Muscle of leg (tissue), 11 donors: ENCODE data around the gene AHDC1. TPM values are rescaled to one million over a fixed set of nuclear protein-coding genes. Genes with fewer than 3 reads are reported as not detected.

ENCODE experiments used
- DNase-seq: peaks from one replicate; pipeline ENCODE4 v3.0.0; 2013
- H3K27ac ChIP-seq: one replicate; pipeline ENCODE4 v1.5.1; 2013; ENCODE audit warnings: mild to moderate bottlenecking, low read length, control low read depth
- H3K27me3 ChIP-seq: one replicate; pipeline ENCODE4 v1.6.1; 2013; ENCODE audit warnings: low read length; ENCODE audit not compliant: control insufficient read depth, insufficient read depth
- H3K36me3 ChIP-seq: one replicate; pipeline ENCODE4 v1.6.1; 2013; ENCODE audit warnings: low read length; ENCODE audit not compliant: control insufficient read depth, insufficient read depth
- H3K4me1 ChIP-seq: one replicate; pipeline ENCODE4 v1.6.1; 2013; ENCODE audit warnings: low read length; ENCODE audit not compliant: control insufficient read depth, insufficient read depth
- H3K4me3 ChIP-seq: one replicate; pipeline ENCODE4 v1.5.1; 2013; ENCODE audit warnings: low read length, control low read depth
- H3K9me3 ChIP-seq: replicated peaks from 2 replicates; pipeline ENCODE4 v1.6.1; 2013; ENCODE audit warnings: low read depth, low read length; ENCODE audit not compliant: control insufficient read depth
- WGBS: methylation state at CpG from one replicate; pipeline ENCODE4 v1.1.5; 2013; ENCODE audit warnings: missing lambda C conversion rate; ENCODE audit not compliant: insufficient coverage; 5-methylcytosine and 5-hydroxymethylcytosine counted together
- polyA plus RNA-seq, 8 donors: library from polyadenylated mRNA; unstranded; fragments of 120-200 nt; gene quantifications; one replicate each; pipeline versions ENCODE4 v1.2.1 to v1.2.3, GENCODE V29; 2013; ENCODE audit warnings: inconsistent platforms in 1 of 8, low replicate concordance in 1 of 8; ENCODE audit not compliant: insufficient read length in 8 of 8, insufficient read depth in 1 of 8
- total RNA-seq: library from RNA; stranded (reverse); fragments of 120-200 nt; gene quantifications from one replicate; pipeline ENCODE4 v1.2.4, GENCODE V29; 2013

AHDC1 gene
- total and polyA plus RNA-seq, 9 donors = 24.0 to 97.6 (median 86.5) TPM

DNA sequence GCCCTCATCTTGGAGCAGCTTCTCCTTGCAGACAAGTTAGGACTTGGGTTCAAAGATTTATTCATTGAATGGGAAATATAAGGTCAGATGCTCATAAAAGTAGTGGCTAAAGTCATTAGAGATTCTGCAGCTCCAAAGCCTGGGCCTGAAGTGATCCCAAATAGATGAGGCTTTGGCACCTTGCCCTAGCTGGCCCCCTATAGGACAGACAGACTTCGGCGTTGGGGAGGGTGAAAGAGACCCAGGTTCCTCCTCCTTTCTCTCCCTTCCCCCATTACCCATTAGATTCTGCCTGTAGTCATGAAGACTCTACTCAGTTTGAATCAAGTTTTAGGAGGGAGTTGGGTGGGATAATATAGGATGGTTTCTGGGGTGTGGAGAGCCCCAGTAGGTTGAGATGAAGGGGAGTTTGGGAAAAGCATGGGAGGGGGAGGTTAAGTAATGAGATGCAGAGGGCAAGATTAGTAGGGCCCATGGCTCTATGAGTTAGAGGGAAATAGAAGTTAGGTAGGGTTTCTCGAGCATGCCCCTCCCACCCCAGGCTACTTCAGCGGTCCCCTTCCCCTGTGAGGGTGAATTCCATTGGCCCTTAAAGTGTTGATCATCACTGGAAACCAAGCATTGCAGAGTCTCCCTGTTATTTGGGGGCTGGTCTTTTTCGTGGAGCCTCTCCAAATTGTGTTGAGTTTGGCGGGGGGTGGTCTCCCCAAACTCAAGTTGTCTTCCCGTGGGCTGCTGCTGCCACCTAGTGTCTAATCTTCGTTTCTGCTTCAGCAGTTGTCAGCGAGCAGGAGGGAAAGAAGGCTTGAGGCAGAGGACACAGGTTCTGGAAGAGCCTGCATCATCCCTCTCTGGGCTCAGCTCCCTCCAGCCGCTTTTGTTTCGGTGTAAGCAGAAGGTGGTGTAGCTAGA lies 2.1 kb upstream of the AHDC1 start:
- peaks cover 4% of the 10 kb centered on the region for H3K36me3 ChIP-seq
- peak; percentile 83 for DNase-seq
- peaks cover 48% of the 10 kb centered on the region for H3K4me1 ChIP-seq
- H3K9me3 ChIP-seq = no peaks in the 10 kb centered on the region
- H3K27me3 ChIP-seq = no peaks in the 10 kb centered on the region
- H3K4me3 ChIP-seq = no peak overlapping the region
- H3K27ac ChIP-seq = peak overlapping the region; percentile 32
- 0% methylated on average over 5 of the region's 11 CpGs for WGBS

DNA sequence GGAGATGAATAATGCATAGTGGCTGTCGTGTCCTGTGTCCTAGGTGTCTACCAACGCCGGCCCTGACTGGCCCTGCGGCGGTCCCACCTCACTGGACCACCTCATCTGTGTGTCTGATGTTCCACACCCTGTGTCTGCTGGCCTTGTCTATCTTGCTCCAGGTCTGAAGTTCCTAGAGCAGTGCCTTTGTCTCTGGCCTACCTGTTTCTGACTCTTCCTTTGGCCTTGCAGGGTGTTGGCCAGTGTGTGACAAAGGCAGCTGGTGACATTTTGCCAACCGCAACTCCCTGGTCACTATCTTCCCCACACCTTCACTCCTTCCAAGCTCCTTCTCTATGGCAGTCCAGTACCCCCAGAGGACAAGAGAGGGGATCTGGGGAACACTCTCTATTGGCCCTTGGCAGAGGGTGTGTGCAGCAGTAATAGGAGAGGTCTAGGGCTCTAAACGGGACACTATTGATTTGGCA lies 1.4 kb upstream of the AHDC1 start:
- H3K27ac ChIP-seq = no peak overlapping the region
- DNase-seq = no peak
- H3K27me3 ChIP-seq = no peaks in the 10 kb centered on the region
- peaks cover 4% of the 10 kb centered on the region for H3K36me3 ChIP-seq
- H3K4me3 ChIP-seq = no peak overlapping the region
- H3K4me1 ChIP-seq = peaks cover 56% of the 10 kb centered on the region
- H3K9me3 ChIP-seq = no peaks in the 10 kb centered on the region
- 80% methylated on average over 6 of the region's 7 CpGs for WGBS

- Histone ChIP-seq H3K27ac (no peak overlapping the region), H3K36me3 (peaks cover 4% of the 10 kb centered on the region), H3K4me3 (peak overlapping the region; percentile 96), H3K27me3 (no peaks in the 10 kb centered on the region), H3K9me3 (no peaks in the 10 kb centered on the region), H3K4me1 (peaks cover 62% of the 10 kb centered on the region)
- no peak for DNase-seq
- WGBS = 8% methylated on average over 8 of the region's 21 CpGs
Measured at GRCh38 chr1:27604579-27605299, 795 bp upstream of the AHDC1 start.

DNA sequence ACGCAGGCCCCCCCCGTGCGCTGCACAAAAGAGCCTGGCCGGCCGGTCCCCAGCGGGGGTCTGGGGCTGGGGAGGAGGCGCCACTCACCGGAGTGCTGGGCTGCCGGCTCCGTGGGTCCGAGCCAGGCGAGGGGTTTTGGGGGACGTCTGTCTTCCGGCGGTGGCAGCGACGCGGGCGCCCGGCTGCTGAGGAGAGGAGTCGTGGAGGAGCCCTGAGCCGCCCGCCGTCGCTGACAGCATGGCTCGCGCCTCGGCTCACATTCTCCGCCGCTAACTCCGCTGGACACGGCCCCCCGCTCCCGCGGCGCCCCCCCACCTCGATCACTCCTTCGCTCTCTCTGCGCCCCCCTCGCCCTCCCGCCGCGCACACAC lies 649 bp downstream of the AHDC1 start:
- Histone ChIP-seq H3K4me3 (peak overlapping the region; percentile 96), H3K27me3 (no peaks in the 10 kb centered on the region), H3K9me3 (no peaks in the 10 kb centered on the region), H3K27ac (peak overlapping the region; percentile 96), H3K4me1 (peaks cover 74% of the 10 kb centered on the region), H3K36me3 (peaks cover 10% of the 10 kb centered on the region)
- under 1% methylated on average over 24 of the region's 43 CpGs for WGBS
- no peak for DNase-seq

GRCh38 chr1:27602462-27603308 lies 1.3 kb downstream of the AHDC1 start:
- Histone ChIP-seq H3K9me3 (no peaks in the 10 kb centered on the region), H3K4me1 (peaks cover 76% of the 10 kb centered on the region), H3K27ac (peak overlapping the region; percentile 96), H3K27me3 (no peaks in the 10 kb centered on the region), H3K4me3 (peak overlapping the region; percentile 96), H3K36me3 (peaks cover 14% of the 10 kb centered on the region)
- peak; percentile 72 for DNase-seq
- WGBS = 0% methylated on average over 15 of the region's 54 CpGs

GRCh38 chr1:27601771-27602461 lies 2.0 kb downstream of the AHDC1 start:
- 2% methylated on average over 18 of the region's 23 CpGs for WGBS
- Histone ChIP-seq H3K36me3 (peaks cover 21% of the 10 kb centered on the region), H3K4me3 (peak overlapping the region; percentile 96), H3K27ac (peak overlapping the region; percentile 92), H3K27me3 (no peaks in the 10 kb centered on the region), H3K9me3 (no peaks in the 10 kb centered on the region), H3K4me1 (peaks cover 76% of the 10 kb centered on the region)
- peak; percentile 91 for DNase-seq

DNA sequence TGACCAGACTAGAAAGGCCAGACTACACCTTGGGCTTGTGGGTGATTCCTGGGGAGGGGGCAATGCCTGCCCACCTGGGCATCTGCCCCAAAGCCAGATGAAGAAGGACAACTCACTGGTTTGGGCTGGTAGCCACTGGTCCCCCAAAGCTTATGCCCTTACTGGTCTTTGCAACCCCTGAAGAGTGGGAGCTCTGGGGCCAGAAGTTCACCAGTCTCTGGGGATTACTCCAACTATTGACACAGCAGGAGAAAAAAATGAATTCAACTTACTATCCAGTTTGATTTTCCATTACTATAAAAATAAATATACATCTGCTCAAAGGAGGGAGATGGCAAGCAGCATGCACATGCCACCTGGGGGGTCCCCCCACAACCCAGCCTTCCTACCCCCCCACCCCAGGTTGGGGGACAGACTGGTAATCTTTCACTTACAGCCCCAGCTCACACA lies 2.6 kb downstream of the AHDC1 start:
- DNase-seq = no peak
- Histone ChIP-seq H3K27me3 (no peaks in the 10 kb centered on the region), H3K9me3 (no peaks in the 10 kb centered on the region), H3K4me3 (peak overlapping the region; percentile 96), H3K4me1 (peaks cover 78% of the 10 kb centered on the region), H3K27ac (peak overlapping the region; percentile 92), H3K36me3 (peaks cover 25% of the 10 kb centered on the region)

DNA sequence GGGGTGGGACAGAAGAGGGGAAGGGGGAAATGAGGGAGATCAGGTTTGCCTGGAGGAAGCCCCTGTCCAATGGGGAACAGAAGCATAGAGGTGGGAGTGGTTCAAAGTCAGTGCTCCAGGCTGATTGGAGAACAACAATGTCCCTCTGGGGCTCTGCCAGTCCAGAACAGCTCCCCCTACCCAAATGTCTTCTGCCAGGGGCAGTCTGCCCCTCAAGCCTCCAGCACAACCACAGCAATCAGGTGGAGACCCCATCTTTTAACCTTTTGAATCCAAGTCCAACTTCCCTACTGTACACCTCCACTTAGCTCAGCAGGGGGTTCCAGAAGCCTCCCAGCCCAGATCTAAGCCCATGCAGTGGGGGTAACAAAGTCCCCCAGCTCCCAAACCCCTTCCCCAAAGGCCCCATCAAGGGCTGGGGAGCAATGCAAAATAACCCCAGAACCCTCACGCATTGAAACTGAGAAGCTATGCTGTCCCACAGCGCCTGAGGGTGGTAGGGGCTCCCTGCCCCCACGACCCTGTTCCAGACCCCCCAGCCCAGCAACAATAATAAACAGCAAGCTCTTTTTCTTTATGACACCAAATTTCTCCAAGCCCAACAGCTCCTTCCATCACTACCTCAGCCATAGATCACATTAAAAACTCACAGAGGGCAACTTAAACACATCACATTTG lies 3.3 kb downstream of the AHDC1 start:
- Histone ChIP-seq H3K27me3 (no peaks in the 10 kb centered on the region), H3K9me3 (no peaks in the 10 kb centered on the region), H3K4me3 (peak overlapping the region; percentile 96), H3K4me1 (peaks cover 79% of the 10 kb centered on the region), H3K27ac (peak overlapping the region; percentile 94), H3K36me3 (peaks cover 32% of the 10 kb centered on the region)
- DNase-seq = peak; percentile 81
- WGBS = 26% methylated on average over 3 of the region's 3 CpGs
